ENCODE data around the gene NEUROG2.

- TF ChIP-seq SP2 (IDR thresholded peaks at IDR 0.05; ENCODE audit: low read length) (no peak), CBX8 (IDR thresholded peaks at IDR 0.05; ENCODE audit: borderline replicate concordance, low read depth, low read length) (no peak), ZNF274 (IDR thresholded peaks at IDR 0.05; ENCODE audit: borderline replicate concordance, extremely low read depth, low read length) (no peak), JUN (IDR thresholded peaks at IDR 0.05; ENCODE audit: low read depth, low read length) (no peak), EZH2 (IDR thresholded peaks at IDR 0.05; ENCODE audit: low read depth, low read length, severe bottlenecking) (no peak), EP300 (IDR thresholded peaks at IDR 0.05; ENCODE audit: borderline replicate concordance in 1 of 2, low read depth in 2 of 2, low read length in 2 of 2) (no peak), POLR2AphosphoS5 (IDR thresholded peaks at IDR 0.05; ENCODE audit: low read depth, low read length) (no peak)
- TF ChIP-seq, protein P1, sequence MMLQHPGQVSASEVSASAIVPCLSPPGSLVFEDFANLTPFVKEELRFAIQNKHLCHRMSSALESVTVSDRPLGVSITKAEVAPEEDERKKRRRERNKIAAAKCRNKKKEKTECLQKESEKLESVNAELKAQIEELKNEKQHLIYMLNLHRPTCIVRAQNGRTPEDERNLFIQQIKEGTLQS (IDR thresholded peaks at IDR 0.05; ENCODE audit: insufficient read depth, low read depth, low read length): no peak
- TF ChIP-seq, protein P2, sequence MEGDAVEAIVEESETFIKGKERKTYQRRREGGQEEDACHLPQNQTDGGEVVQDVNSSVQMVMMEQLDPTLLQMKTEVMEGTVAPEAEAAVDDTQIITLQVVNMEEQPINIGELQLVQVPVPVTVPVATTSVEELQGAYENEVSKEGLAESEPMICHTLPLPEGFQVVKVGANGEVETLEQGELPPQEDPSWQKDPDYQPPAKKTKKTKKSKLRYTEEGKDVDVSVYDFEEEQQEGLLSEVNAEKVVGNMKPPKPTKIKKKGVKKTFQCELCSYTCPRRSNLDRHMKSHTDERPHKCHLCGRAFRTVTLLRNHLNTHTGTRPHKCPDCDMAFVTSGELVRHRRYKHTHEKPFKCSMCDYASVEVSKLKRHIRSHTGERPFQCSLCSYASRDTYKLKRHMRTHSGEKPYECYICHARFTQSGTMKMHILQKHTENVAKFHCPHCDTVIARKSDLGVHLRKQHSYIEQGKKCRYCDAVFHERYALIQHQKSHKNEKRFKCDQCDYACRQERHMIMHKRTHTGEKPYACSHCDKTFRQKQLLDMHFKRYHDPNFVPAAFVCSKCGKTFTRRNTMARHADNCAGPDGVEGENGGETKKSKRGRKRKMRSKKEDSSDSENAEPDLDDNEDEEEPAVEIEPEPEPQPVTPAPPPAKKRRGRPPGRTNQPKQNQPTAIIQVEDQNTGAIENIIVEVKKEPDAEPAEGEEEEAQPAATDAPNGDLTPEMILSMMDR (IDR thresholded peaks at IDR 0.05; ENCODE audit: control extremely low read depth in 1 of 3, insufficient read depth in 1 of 3, low read depth in 1 of 3, low read length in 3 of 3): no peak
These were observed 7.6 kb downstream of the NEUROG2 start for GRCh38 chr4:112508356-112508755.

Measured in H1 (cell line).